DND-41 (cell line): ENCODE data around the gene UGT8.

Experiments
- ATAC-seq: fragments of 200-7000 bp; cut with Tn5 transposase; 3 replicates; pipeline ENCODE4 v1.9.1; 2021; ENCODE audit warnings: low read depth; ENCODE audit not compliant: insufficient read depth
- DNase-seq: peaks from one replicate; pipeline ENCODE4 v3.0.0-alpha.2; 2020
- H2AFZ ChIP-seq: 2 replicates; pipeline ENCODE4 v1.6.0; 2012; ENCODE audit warnings: low read depth, low read length
- H3K27ac ChIP-seq: 2 replicates; pipeline ENCODE4 v1.5.1; 2012; ENCODE audit warnings: low read length, inconsistent platforms
- H3K27me3 ChIP-seq: fragments of 200-600 bp; sonication (generic); 2 replicates; pipeline ENCODE4 v1.6.0; 2012; ENCODE audit warnings: low read length, mild to moderate bottlenecking, inconsistent platforms; ENCODE audit not compliant: insufficient read depth, poor library complexity
- H3K36me3 ChIP-seq: 2 replicates; pipeline ENCODE4 v1.5.1; 2012; ENCODE audit warnings: low read length, inconsistent platforms; ENCODE audit not compliant: insufficient read depth
- H3K4me1 ChIP-seq: 2 replicates; pipeline ENCODE4 v1.5.1; 2012; ENCODE audit warnings: mild to moderate bottlenecking, low read length; ENCODE audit not compliant: insufficient read depth
- H3K4me2 ChIP-seq: 2 replicates; pipeline ENCODE4 v1.6.0; 2012; ENCODE audit warnings: mild to moderate bottlenecking, moderate library complexity, low read length, inconsistent platforms; ENCODE audit not compliant: insufficient read depth
- H3K4me3 ChIP-seq, 2 experiments: fragments of 200-600 bp in 1 of 2; shearing (Covaris generic) in 1 of 2; 2 replicates each; pipeline ENCODE4 v1.5.1; 2012 to 2016; ENCODE audit warnings: inconsistent platforms in 2 of 2, low read length in 2 of 2, mild to moderate bottlenecking in 2 of 2, low read depth in 1 of 2, moderate library complexity in 1 of 2
- H3K79me2 ChIP-seq: 2 replicates; pipeline ENCODE4 v1.6.0; 2012; ENCODE audit warnings: low read length, inconsistent platforms; ENCODE audit not compliant: insufficient read depth
- H3K9ac ChIP-seq: 2 replicates; pipeline ENCODE4 v1.6.0; 2012; ENCODE audit warnings: low read depth, mild to moderate bottlenecking, inconsistent platforms, low read length, moderate library complexity
- H3K9me3 ChIP-seq: 2 replicates; pipeline ENCODE4 v1.5.1; 2012; ENCODE audit warnings: low read length, moderate library complexity, mild to moderate bottlenecking, inconsistent platforms; ENCODE audit not compliant: insufficient read depth, severe bottlenecking
- H4K20me1 ChIP-seq: 2 replicates; pipeline ENCODE4 v1.6.0; 2012; ENCODE audit warnings: low read length; ENCODE audit not compliant: insufficient read depth
- CTCF ChIP-seq: IDR thresholded peaks from 2 replicates; pipeline ENCODE4 v1.5.1; 2012; ENCODE audit warnings: borderline replicate concordance, low read length, moderate library complexity, mild to moderate bottlenecking; ENCODE audit not compliant: poor library complexity, severe bottlenecking; ENCODE audit errors: extremely low read depth
- EZH2 ChIP-seq: IDR thresholded peaks from 3 replicates; pipeline ENCODE4 v1.6.1; 2012; ENCODE audit warnings: borderline replicate concordance, low read depth, mild to moderate bottlenecking, moderate library complexity, low read length, inconsistent platforms; ENCODE audit not compliant: severe bottlenecking

The UGT8 gene, protein sequence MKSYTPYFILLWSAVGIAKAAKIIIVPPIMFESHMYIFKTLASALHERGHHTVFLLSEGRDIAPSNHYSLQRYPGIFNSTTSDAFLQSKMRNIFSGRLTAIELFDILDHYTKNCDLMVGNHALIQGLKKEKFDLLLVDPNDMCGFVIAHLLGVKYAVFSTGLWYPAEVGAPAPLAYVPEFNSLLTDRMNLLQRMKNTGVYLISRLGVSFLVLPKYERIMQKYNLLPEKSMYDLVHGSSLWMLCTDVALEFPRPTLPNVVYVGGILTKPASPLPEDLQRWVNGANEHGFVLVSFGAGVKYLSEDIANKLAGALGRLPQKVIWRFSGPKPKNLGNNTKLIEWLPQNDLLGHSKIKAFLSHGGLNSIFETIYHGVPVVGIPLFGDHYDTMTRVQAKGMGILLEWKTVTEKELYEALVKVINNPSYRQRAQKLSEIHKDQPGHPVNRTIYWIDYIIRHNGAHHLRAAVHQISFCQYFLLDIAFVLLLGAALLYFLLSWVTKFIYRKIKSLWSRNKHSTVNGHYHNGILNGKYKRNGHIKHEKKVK

GRCh38 chr4:114598191-114599121 lies at the start of gene UGT8:
UGT8 (plus strand) TSS chr4:114598807; CDS start chr4:114622881, 24,074 bp downstream.
- no peak for TF ChIP-seq EZH2
- no peak within 1 kb of the TSS for H3K4me3 ChIP-seq
- H3K9ac ChIP-seq: no peak within 1 kb of the TSS
- no peaks in the 10 kb centered on the region for H4K20me1 ChIP-seq
- H3K27ac ChIP-seq: no peak within 1 kb of the TSS
- ATAC-seq (no peak), DNase-seq (no peak)
- H3K4me1 ChIP-seq: no peaks in the 10 kb centered on the region
- no peaks in the 10 kb centered on the region for H3K36me3 ChIP-seq
- H3K27me3 ChIP-seq: no peaks in the 10 kb centered on the region
- no peaks in the 10 kb centered on the region for H3K79me2 ChIP-seq
- H3K4me2 ChIP-seq: no peak within 1 kb of the TSS
- no peak within 1 kb of the TSS for H2AFZ ChIP-seq
- H3K9me3 ChIP-seq: peaks cover 5% of the 10 kb centered on the region

DNA sequence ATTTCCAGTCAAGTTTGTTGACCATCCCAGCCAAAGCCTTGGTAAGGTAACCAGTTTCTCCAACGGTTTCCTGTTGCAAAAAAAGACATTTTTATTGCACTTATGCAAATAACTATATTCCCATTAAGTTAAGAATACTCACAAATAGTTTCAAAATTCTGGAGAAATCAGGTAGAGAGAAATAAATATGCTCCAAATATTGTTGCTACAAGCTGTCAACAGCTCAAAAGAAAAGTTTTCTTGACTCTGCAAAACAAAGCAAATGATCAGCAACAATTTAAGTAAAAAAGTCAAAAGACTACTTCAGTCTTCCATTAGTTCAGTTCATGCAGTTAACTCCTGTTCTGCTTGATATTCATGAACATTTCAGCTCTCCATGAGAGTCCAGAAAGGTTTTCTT lies 49.0 kb upstream of the UGT8 start:
- Histone ChIP-seq H3K27ac (no peak overlapping the region), H3K9ac (no peak overlapping the region)

GRCh38 chr4:114558446-114559020 lies 40.1 kb upstream of the UGT8 start:
- H4K20me1 ChIP-seq: no peaks in the 10 kb centered on the region
- no peaks in the 10 kb centered on the region for H3K36me3 ChIP-seq
- DNase-seq (no peak), ATAC-seq (no peak)
- H3K79me2 ChIP-seq: no peaks in the 10 kb centered on the region
- no peak overlapping the region for H2AFZ ChIP-seq
- no peak overlapping the region for H3K9ac ChIP-seq
- no peak overlapping the region for H3K4me3 ChIP-seq
- H3K27ac ChIP-seq: no peak overlapping the region
- H3K9me3 ChIP-seq: peaks cover 12% of the 10 kb centered on the region
- H3K4me2 ChIP-seq: no peak overlapping the region
- H3K4me1 ChIP-seq: no peaks in the 10 kb centered on the region
- TF ChIP-seq CTCF (no peak), EZH2 (no peak)
- H3K27me3 ChIP-seq: no peaks in the 10 kb centered on the region

More for the DNA sequence above, 49.0 kb upstream of the UGT8 start:
- Histone ChIP-seq H3K27me3 (no peaks in the 10 kb centered on the region), H3K4me2 (no peak overlapping the region), H3K36me3 (no peaks in the 10 kb centered on the region), H4K20me1 (no peaks in the 10 kb centered on the region), H3K9me3 (no peaks in the 10 kb centered on the region), H3K4me1 (no peaks in the 10 kb centered on the region), H3K4me3 (no peak overlapping the region), H2AFZ (no peak overlapping the region), H3K79me2 (no peaks in the 10 kb centered on the region)
- TF ChIP-seq CTCF (no peak), EZH2 (no peak)
- ATAC-seq (no peak), DNase-seq (no peak)
